ENCODE measurements around the gene RFC4. TPM values are rescaled to one million over a fixed set of nuclear protein-coding genes. Genes with fewer than 3 reads are reported as not detected.

Gene RFC4
- total RNA-seq, 2 experiments from 2014 or later, result 114 to 118 TPM

GRCh38 chr3:186750316-186750715 is 56.0 kb downstream of the RFC4 start:
- CTCF ChIA-PET (ENCODE audit: unreplicated experiment), result no interaction called here
- H3K9me2 ChIP-seq (ENCODE audit: insufficient read depth, low read length), result no peaks in the 10 kb centered on the region
- no peak for DNase-seq (ENCODE audit: low spot score)
- no peaks in the 10 kb centered on the region for H3K4me1 ChIP-seq (ENCODE audit: insufficient read depth, low read length, poor library complexity, severe bottlenecking)
- H3K79me2 ChIP-seq (ENCODE audit: insufficient read depth, low read depth, low read length), result no peaks in the 10 kb centered on the region
- H2AFZ ChIP-seq (ENCODE audit: low read length), result no peak overlapping the region
- intact Hi-C loops (cut with micrococcal nuclease; ENCODE audit: unreplicated experiment), result no loop called here
- H3K36me3 ChIP-seq (ENCODE audit: insufficient read depth, low read length), result no peaks in the 10 kb centered on the region
- BruUV-seq (replicated peaks), result no TSS peak
- no peaks in the 10 kb centered on the region for H4K20me1 ChIP-seq (ENCODE audit: insufficient read depth, low read length)
- H3K27ac ChIP-seq (ENCODE audit: low read depth, low read length, poor library complexity, severe bottlenecking), result no peak overlapping the region
- no peak overlapping the region for H3K4me2 ChIP-seq (ENCODE audit: low read length)
- POLR2A ChIA-PET, result interaction anchor here (0.7 kb wide), 1 partner anchor 56 kb away, joined by 3 read pairs; no protein-coding TSS in a partner anchor
- TF ChIP-seq CTCF (conservative IDR thresholded peaks at IDR 0.05; ENCODE audit: low read length) (no peak), EZH2phosphoT487 (IDR thresholded peaks at IDR 0.05; ENCODE audit: borderline replicate concordance, low read depth, low read length) (no peak)
- no peak overlapping the region for H3K4me3 ChIP-seq (ENCODE audit: low read depth, low read length, poor library complexity, severe bottlenecking)
- no peaks in the 10 kb centered on the region for H3K9me3 ChIP-seq (ENCODE audit: low read length)

GRCh38 chr3:186746008-186746407 is 60.3 kb downstream of the RFC4 start:
- Histone ChIP-seq H3K4me3 (ENCODE audit: low read depth, low read length, poor library complexity, severe bottlenecking) (no peak overlapping the region), H3K4me1 (ENCODE audit: insufficient read depth, low read length, poor library complexity, severe bottlenecking) (no peaks in the 10 kb centered on the region), H2AFZ (ENCODE audit: low read length) (no peak overlapping the region), H3K79me2 (ENCODE audit: insufficient read depth, low read depth, low read length) (no peaks in the 10 kb centered on the region), H4K20me1 (ENCODE audit: insufficient read depth, low read length) (no peaks in the 10 kb centered on the region), H3K9me2 (ENCODE audit: insufficient read depth, low read length) (no peaks in the 10 kb centered on the region), H3K9me3 (ENCODE audit: low read length) (no peaks in the 10 kb centered on the region), H3K27ac (ENCODE audit: low read depth, low read length, poor library complexity, severe bottlenecking) (no peak overlapping the region), H3K36me3 (ENCODE audit: insufficient read depth, low read length) (no peaks in the 10 kb centered on the region), H3K4me2 (ENCODE audit: low read length) (no peak overlapping the region)
- DNase-seq (ENCODE audit: low spot score), result no peak
- ChIA-PET CTCF (ENCODE audit: unreplicated experiment) (no interaction called here), POLR2A (interaction anchor here (0.6 kb wide), 1 partner anchor 37 kb away, joined by 3 read pairs; no protein-coding TSS in a partner anchor)
- no TSS peak for BruUV-seq (replicated peaks)
- TF ChIP-seq CTCF (conservative IDR thresholded peaks at IDR 0.05; ENCODE audit: low read length) (no peak), EZH2phosphoT487 (IDR thresholded peaks at IDR 0.05; ENCODE audit: borderline replicate concordance, low read depth, low read length) (no peak)
- intact Hi-C loops (cut with micrococcal nuclease; ENCODE audit: unreplicated experiment), result no loop called here

GRCh38 chr3:186743666-186744065 is 62.6 kb downstream of the RFC4 start:
- no peak overlapping the region for H3K27ac ChIP-seq (ENCODE audit: low read depth, low read length, poor library complexity, severe bottlenecking)
- no peaks in the 10 kb centered on the region for H3K4me1 ChIP-seq (ENCODE audit: insufficient read depth, low read length, poor library complexity, severe bottlenecking)
- ChIA-PET CTCF (ENCODE audit: unreplicated experiment) (no interaction called here), POLR2A (interaction anchor here (0.6 kb wide), 1 partner anchor 40 kb away, joined by 3 read pairs; no protein-coding TSS in a partner anchor)
- DNase-seq (ENCODE audit: low spot score), result no peak
- intact Hi-C loops (cut with micrococcal nuclease; ENCODE audit: unreplicated experiment), result no loop called here
- no peaks in the 10 kb centered on the region for H3K9me3 ChIP-seq (ENCODE audit: low read length)
- no peak for TF ChIP-seq CTCF (conservative IDR thresholded peaks at IDR 0.05; ENCODE audit: low read length)
- no peak for TF ChIP-seq EZH2phosphoT487 (IDR thresholded peaks at IDR 0.05; ENCODE audit: borderline replicate concordance, low read depth, low read length)
- no peak overlapping the region for H3K4me2 ChIP-seq (ENCODE audit: low read length)
- H3K36me3 ChIP-seq (ENCODE audit: insufficient read depth, low read length), result no peaks in the 10 kb centered on the region
- BruUV-seq (replicated peaks), result no TSS peak
- no peaks in the 10 kb centered on the region for H3K9me2 ChIP-seq (ENCODE audit: insufficient read depth, low read length)
- no peaks in the 10 kb centered on the region for H3K79me2 ChIP-seq (ENCODE audit: insufficient read depth, low read depth, low read length)
- no peaks in the 10 kb centered on the region for H4K20me1 ChIP-seq (ENCODE audit: insufficient read depth, low read length)
- H2AFZ ChIP-seq (ENCODE audit: low read length), result no peak overlapping the region
- no peak overlapping the region for H3K4me3 ChIP-seq (ENCODE audit: low read depth, low read length, poor library complexity, severe bottlenecking)

All from OCI-LY7 (cell line).